GM23248 (cell line): ENCODE data around the gene CPLANE2. TPM values are rescaled to one million over a fixed set of nuclear protein-coding genes. Genes with fewer than 3 reads are reported as not detected.

ENCODE experiments used
- DNase-seq: peaks from one replicate; pipeline ENCODE4 v3.0.0-alpha.2; 2015
- H2AFZ ChIP-seq: fragments of 200-600 bp; sonication (generic); 2 replicates; pipeline ENCODE4 v1.6.1; 2016; ENCODE audit warnings: antibody characterized with exemption
- H3F3A ChIP-seq: fragments of 200-600 bp; sonication (generic); 2 replicates; pipeline ENCODE4 v1.6.1; 2016; ENCODE audit warnings: mild to moderate bottlenecking, antibody characterized with exemption, mixed run types; ENCODE audit not compliant: insufficient read depth
- H3K27ac ChIP-seq: fragments of 200-600 bp; sonication (generic); 2 replicates; pipeline ENCODE4 v1.5.1; 2016; ENCODE audit warnings: mild to moderate bottlenecking
- H3K27me3 ChIP-seq: fragments of 200-600 bp; sonication (generic); replicated peaks from 2 replicates; pipeline ENCODE4 v1.6.1; 2016; ENCODE audit warnings: mild to moderate bottlenecking; ENCODE audit not compliant: insufficient read depth
- H3K36me3 ChIP-seq: fragments of 200-600 bp; sonication (generic); 2 replicates; pipeline ENCODE4 v1.6.1; 2016; ENCODE audit warnings: low read depth, mild to moderate bottlenecking
- H3K4me1 ChIP-seq: fragments of 200-600 bp; sonication (generic); 2 replicates; pipeline ENCODE4 v1.6.1; 2016; ENCODE audit warnings: mild to moderate bottlenecking; ENCODE audit not compliant: insufficient read depth
- H3K4me2 ChIP-seq: fragments of 200-600 bp; sonication (generic); one replicate; pipeline ENCODE4 v1.6.1; 2016; ENCODE audit warnings: mild to moderate bottlenecking; ENCODE audit not compliant: unreplicated experiment
- H3K4me3 ChIP-seq: fragments of 200-600 bp; sonication (generic); 2 replicates; pipeline ENCODE4 v1.5.1; 2016; ENCODE audit warnings: mild to moderate bottlenecking
- H3K79me2 ChIP-seq: fragments of 200-600 bp; sonication (generic); 2 replicates; pipeline ENCODE4 v1.6.1; 2016; ENCODE audit warnings: mild to moderate bottlenecking; ENCODE audit not compliant: insufficient read depth
- H3K9ac ChIP-seq: fragments of 200-600 bp; sonication (generic); 2 replicates; pipeline ENCODE4 v1.6.1; 2016; ENCODE audit warnings: mild to moderate bottlenecking
- H3K9me2 ChIP-seq: fragments of 200-600 bp; sonication (generic); 2 replicates; pipeline ENCODE4 v1.6.1; 2016; ENCODE audit warnings: mixed run types, mild to moderate bottlenecking, moderate library complexity; ENCODE audit not compliant: insufficient read depth
- H3K9me3 ChIP-seq: fragments of 200-600 bp; sonication (generic); one replicate; pipeline ENCODE4 v1.6.1; 2017; ENCODE audit warnings: low read depth
- H4K20me1 ChIP-seq: fragments of 200-600 bp; sonication (generic); 2 replicates; pipeline ENCODE4 v1.6.0; 2016; ENCODE audit not compliant: insufficient read depth
- EZH2 ChIP-seq: fragments of 200-600 bp; sonication (generic); IDR thresholded peaks from 2 replicates; pipeline ENCODE4 v1.6.1; 2018; ENCODE audit warnings: antibody characterized with exemption, mild to moderate bottlenecking; ENCODE audit not compliant: insufficient read depth, poor library complexity, severe bottlenecking
- EZH2phosphoT487 ChIP-seq: fragments of 200-600 bp; sonication (generic); IDR thresholded peaks from 2 replicates; pipeline ENCODE4 v1.6.1; 2018; ENCODE audit warnings: antibody characterized with exemption, moderate library complexity, mild to moderate bottlenecking, low read depth; ENCODE audit not compliant: insufficient read depth
- WGBS, 2 experiments: methylation state at CpG; one replicate each; pipeline ENCODE4 v1.1.6; 2015 to 2017; ENCODE audit warnings: low lambda C conversion rate in 2 of 2, low coverage in 1 of 2; ENCODE audit errors: missing lambda C conversion rate in 2 of 2; 5-methylcytosine and 5-hydroxymethylcytosine counted together
- in situ Hi-C: fragments of 300-500 bp; cut with MboI; formaldehyde crosslinking; loops from 2 replicates; pipeline ENCODE4 v1.15.0; 2020
- polyA plus RNA-seq: library from polyadenylated mRNA; unstranded; fragments of >200 nt; fragmentation: Nextera tagmentation; extraction: Ambion mirVana; gene quantifications from 2 replicates; pipeline ENCODE4 v1.2.1, GENCODE V29; 2016
- total RNA-seq: library from RNA; depleted of rRNA; stranded (reverse); fragments of >200 nt; shearing (Covaris generic); gene quantifications from 2 replicates; pipeline ENCODE4 v1.2.3, GENCODE V29; 2014

Gene CPLANE2
- total and polyA plus RNA-seq, 2 experiments from 2014 or later = 2.6 to 16.5 TPM

GRCh38 chr1:16256478-16256877, 19.5 kb upstream of the CPLANE2 start:
- H3K27ac ChIP-seq = no peak overlapping the region
- no peak overlapping the region for H3K4me2 ChIP-seq
- H2AFZ ChIP-seq = no peak overlapping the region
- H3K9me3 ChIP-seq = no peaks in the 10 kb centered on the region
- DNase-seq = no peak
- H3K79me2 ChIP-seq = peaks cover 28% of the 10 kb centered on the region
- H4K20me1 ChIP-seq = no peaks in the 10 kb centered on the region
- no peaks in the 10 kb centered on the region for H3K27me3 ChIP-seq
- no peak overlapping the region for H3K9ac ChIP-seq
- H3K9me2 ChIP-seq = no peaks in the 10 kb centered on the region
- 98 to 99% methylated on average over 4 of the region's 4 CpGs for WGBS, 2 experiments
- H3F3A ChIP-seq = peaks cover 33% of the 10 kb centered on the region
- H3K4me1 ChIP-seq = peaks cover 27% of the 10 kb centered on the region
- in situ Hi-C loops = no loop called here
- no peak overlapping the region for H3K4me3 ChIP-seq
- no peak for TF ChIP-seq EZH2
- TF ChIP-seq EZH2phosphoT487 = no peak
- H3K36me3 ChIP-seq = peaks cover 6% of the 10 kb centered on the region; the same call in 1 of the 2 replicates

- Histone ChIP-seq H3K4me3 (no peak overlapping the region), H3K4me1 (peaks cover 25% of the 10 kb centered on the region), H3K9me2 (no peaks in the 10 kb centered on the region), H3K27me3 (no peaks in the 10 kb centered on the region), H2AFZ (no peak overlapping the region), H3K9me3 (no peaks in the 10 kb centered on the region), H3K27ac (no peak overlapping the region), H3K4me2 (no peak overlapping the region), H3K9ac (no peak overlapping the region), H3F3A (peaks cover 21% of the 10 kb centered on the region), H4K20me1 (no peaks in the 10 kb centered on the region), H3K36me3 (peaks cover 9% of the 10 kb centered on the region; the same call in 1 of the 2 replicates), H3K79me2 (peaks cover 15% of the 10 kb centered on the region)
- in situ Hi-C loops = no loop called here
- DNase-seq = peak; percentile 68
- TF ChIP-seq EZH2phosphoT487 (no peak), EZH2 (no peak)
- 36 to 46% methylated on average over 4 of the region's 4 CpGs for WGBS, 2 experiments
Observed at GRCh38 chr1:16254263-16254928, 17.4 kb upstream of the CPLANE2 start.

- Histone ChIP-seq H3K4me2 (no peak overlapping the region), H3K79me2 (0 out of 2 replicates have a peak, but pooled peaks cover 5% of the 10 kb centered on the region), H3K27me3 (no peaks in the 10 kb centered on the region), H4K20me1 (no peaks in the 10 kb centered on the region), H3K4me1 (peaks cover 35% of the 10 kb centered on the region), H3K9me2 (no peaks in the 10 kb centered on the region), H3K9ac (no peak overlapping the region), H3K9me3 (no peaks in the 10 kb centered on the region), H3K36me3 (peaks cover 9% of the 10 kb centered on the region; the same call in 1 of the 2 replicates), H2AFZ (no peak overlapping the region), H3F3A (peaks cover 30% of the 10 kb centered on the region), H3K27ac (no peak overlapping the region), H3K4me3 (no peak overlapping the region)
- in situ Hi-C loops = no loop called here
- 96 to 97% methylated on average over 5 of the region's 5 CpGs for WGBS, 2 experiments
- no peak for DNase-seq
- TF ChIP-seq EZH2 (no peak), EZH2phosphoT487 (no peak)
Observed at GRCh38 chr1:16253332-16253922, 16.4 kb upstream of the CPLANE2 start.

GRCh38 chr1:16252912-16253311, 15.9 kb upstream of the CPLANE2 start:
- Histone ChIP-seq H3K36me3 (peaks cover 9% of the 10 kb centered on the region; the same call in 1 of the 2 replicates), H3K4me2 (no peak overlapping the region), H4K20me1 (no peaks in the 10 kb centered on the region), H3K9me3 (no peaks in the 10 kb centered on the region), H3K9me2 (no peaks in the 10 kb centered on the region), H3K4me3 (no peak overlapping the region), H3K9ac (no peak overlapping the region), H3K27me3 (no peaks in the 10 kb centered on the region), H3K4me1 (peaks cover 40% of the 10 kb centered on the region), H3K79me2 (0 out of 2 replicates have a peak, but pooled peaks cover 3% of the 10 kb centered on the region), H3K27ac (no peak overlapping the region), H3F3A (peaks cover 30% of the 10 kb centered on the region), H2AFZ (no peak overlapping the region)
- in situ Hi-C loops = no loop called here
- WGBS, 2 experiments = 94 to 100% methylated on average over 2 of the region's 2 CpGs
- no peak for TF ChIP-seq EZH2phosphoT487
- no peak for TF ChIP-seq EZH2
- no peak for DNase-seq
